DMS153 treated with DMSO at 0.1 percent for 48 hours (cell line): ENCODE measurements around the gene BANF1.
A peak's percentile ranks its signal among the peaks of the same experiment; 100 is the strongest.

Experiments used
- DNase-seq: peaks from one replicate; lab custom pipeline; 2025; ENCODE audit not compliant: unreplicated experiment; lab: John Stamatoyannopoulos, UW

The BANF1 gene, protein sequence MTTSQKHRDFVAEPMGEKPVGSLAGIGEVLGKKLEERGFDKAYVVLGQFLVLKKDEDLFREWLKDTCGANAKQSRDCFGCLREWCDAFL

DNA sequence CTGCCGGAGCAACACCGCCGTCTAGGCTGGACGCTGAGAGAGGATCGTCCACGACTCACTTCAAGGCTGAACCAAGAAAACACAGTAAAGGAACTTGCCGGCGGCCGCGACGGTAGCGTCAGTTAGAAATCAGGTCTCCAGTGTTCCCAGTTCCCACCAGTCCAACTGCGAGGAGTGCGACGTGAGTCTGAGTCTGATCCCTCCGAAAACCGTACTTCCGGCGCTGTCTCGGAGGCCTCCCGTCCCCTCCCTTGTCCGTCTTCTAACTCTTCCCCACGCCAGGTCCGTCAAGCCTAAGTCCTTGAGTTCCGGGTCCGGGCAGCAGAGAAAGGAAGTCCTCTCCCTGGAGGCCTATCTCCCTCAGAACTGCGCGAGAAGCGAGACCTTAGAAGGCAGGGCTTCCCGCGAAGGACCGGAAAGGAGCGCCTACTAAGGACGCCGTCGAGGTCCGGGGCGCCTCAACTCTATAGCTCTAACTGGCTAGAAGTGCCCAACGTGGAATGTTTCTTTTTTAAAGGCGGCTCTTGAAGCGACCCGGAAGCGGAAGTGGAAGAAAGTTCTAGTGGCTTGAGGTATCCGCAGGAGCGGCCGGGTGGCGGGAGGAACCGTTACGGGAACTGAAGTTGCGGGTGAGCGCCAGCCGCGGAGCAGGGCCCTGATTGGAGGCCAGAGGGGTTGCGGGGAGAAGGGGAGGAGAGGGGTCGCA lies at the start of gene BANF1, which contains the start of gene EIF1AD:
TSS of gene BANF1 (plus strand) at position 562 of the 706 bp plus-strand sequence. CDS start 748 bp downstream, outside the sequence.
TSS of gene EIF1AD (minus strand) at position 216 of the 706 bp plus-strand sequence. CDS start 1,768 bp downstream, outside the sequence.
- peak; percentile 99 for DNase-seq

DNA sequence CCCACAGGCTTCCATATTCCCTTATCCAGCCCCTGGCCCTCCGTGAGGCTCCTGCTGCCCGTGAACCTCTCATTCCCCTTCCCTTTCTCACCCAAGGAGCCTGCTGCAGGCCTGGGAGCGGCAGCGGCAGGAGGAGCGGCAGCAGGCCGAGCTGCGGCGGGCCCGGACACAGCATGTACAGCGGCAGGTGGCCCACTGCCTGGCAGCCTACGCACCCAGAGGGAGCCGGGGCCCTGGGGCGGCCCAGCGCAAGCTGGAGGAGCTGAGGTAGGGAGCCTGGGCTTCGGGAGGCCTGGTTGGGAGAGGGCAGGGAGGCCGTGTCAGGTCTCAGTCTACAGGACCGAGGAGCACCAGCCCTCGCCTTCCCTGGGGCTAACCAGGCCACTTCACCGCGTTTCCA lies 48.8 kb upstream of the BANF1 start:
- DNase-seq = no peak

DNA sequence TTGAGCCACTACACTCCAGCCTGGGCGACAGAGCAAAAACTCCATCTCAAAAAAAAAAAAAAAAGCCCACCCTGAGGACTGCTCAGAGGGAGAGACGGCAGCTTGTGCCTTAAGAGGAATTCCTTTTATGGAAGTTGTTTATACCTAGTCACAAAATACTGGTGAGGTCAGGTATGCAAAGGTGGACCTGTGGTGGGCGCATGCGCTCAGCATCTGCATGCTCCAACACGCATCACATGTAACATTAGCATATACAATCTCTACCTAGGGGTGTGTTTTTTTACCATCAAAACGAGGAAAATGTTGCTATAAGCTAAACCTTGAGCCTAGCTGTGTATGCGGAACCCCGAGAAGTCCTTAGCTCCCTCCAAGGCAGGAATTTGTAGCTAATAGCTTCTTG lies 47.5 kb upstream of the BANF1 start:
- no peak for DNase-seq

DNA sequence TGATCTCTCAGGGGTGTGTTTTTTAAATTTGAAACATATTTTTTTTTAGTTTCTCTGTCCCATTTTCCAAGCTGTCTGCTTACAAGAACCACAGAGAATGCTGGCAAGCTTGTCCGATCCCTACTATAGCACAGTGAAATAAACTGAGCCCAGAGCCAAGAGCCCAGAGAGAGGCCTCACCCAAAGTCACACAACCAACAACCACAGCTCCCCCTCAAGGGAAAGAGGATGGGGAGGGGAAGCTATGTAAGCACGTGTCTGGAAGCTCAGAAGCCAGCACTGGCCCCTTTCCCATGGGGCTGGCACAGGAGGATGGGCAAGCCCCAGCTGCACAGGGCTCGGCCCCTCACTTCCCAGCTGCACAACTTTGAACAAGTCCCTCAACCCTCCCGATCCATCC lies 44.0 kb upstream of the BANF1 start:
- no peak for DNase-seq

DNA sequence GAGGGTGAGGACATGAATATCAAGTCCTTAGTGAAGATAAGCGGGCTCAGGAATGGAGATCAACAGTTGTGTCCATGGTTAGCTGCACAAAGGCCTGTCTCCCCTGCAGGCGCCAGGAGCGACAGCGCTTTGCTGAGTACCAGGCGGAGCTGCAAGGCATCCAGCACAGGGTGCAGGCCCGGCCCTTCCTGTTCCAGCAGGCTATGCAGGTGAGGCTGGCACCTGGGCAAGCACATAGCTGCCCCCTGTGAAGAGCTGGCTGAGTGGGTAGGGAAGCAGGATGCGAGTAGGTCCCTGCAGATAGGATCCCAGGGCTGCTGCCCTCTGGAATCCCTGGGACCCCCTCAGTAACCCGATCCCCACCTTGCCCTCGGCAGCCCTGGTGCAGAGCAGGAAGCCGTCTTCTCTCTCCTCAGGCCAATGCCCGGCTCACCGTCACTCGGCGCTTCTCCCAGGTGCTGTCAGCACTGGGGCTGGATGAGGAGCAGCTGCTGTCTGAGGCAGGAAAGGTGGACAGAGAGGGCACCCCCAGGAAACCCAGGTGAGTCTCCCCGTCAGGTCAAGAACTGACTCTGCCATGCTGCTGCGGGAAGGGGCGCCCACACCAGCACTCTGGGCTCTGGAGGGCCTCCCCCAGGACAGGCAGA lies 43.4 kb upstream of the BANF1 start:
- DNase-seq = no peak

DNA sequence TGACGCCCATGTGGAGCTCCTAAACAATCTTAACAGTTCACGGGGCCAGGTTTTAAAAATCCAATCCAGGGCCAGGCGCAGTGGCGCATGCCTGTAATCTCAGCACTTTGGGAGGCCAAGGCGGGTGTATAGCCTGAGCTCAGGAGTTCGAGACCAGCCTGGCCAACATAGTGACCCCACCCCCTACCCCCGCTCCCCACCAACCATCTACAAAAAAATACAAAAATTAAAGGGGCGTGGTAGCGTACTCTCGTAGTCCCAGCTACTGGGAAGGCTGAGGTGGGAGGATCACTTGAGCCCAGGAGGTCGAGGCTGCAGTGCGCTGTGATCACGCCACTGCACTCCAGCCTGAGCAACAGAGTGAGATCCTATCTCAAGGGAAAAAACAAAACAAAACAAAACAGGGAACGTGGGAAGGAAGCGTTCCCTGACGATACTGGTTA lies 41.5 kb upstream of the BANF1 start:
- no peak for DNase-seq

DNA sequence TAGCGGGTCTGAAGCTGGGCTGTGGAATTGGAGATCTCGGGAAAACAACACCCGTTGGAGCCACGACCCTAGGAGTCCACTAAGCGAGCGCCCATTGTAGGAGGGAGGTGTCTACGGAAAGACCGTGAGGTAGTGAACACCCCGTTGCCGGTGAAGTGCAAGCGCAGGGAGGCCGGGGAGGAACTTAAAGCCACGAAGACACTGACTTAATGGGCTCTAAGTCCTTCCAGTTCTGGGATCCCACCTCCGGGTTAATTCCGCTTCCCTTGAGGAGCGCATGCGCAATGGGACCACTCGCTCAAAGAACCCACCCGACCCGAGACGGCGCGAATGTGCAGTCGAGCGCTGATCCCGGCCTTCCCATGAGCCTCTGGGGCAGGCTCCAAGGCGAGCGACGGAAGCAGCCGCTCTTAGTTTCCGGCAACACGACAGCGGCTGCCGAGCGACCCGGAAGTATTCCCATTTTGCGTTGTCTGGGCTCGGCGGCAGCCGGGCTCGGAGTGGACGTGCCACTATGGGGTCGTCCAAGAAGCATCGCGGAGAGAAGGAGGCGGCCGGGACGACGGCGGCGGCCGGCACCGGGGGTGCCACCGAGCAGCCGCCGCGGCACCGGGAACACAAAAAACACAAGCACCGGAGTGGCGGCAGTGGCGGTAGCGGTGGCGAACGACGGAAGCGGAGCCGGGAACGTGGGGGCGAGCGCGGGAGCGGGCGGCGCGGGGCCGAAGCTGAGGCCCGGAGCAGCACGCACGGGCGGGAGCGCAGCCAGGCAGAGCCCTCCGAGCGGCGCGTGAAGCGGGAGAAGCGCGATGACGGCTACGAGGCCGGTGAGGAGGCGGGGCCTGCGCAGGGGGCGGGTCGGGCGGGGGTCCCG lies 40.8 kb upstream of the BANF1 start, which contains the start of gene SART1:
TSS of gene SART1 (plus strand) at position 468 of the 874 bp plus-strand sequence. CDS start at position 515, 47 bp downstream.
- peak; percentile 93 for DNase-seq

DNA sequence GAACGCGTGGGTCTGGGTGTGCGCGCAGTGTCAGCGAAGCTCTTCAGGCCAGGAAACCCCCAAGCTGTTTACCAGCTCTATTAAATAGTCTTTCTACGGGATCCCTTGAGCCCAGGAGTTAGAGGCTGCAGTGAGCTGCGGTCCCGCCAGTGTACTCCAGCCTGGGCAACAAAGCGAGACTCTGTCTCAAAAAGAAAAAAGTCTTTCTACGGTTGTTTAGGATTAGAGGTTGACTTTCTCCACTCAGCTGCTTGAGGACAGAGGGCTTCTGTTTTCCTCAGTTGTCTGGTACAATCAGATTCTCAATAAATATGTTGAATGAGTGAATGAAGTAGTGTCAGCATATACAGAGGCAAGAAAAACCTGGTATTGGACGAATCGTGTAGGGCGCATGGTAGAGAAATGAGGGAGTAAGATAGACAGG lies 40.1 kb upstream of the BANF1 start:
- no peak for DNase-seq

DNA sequence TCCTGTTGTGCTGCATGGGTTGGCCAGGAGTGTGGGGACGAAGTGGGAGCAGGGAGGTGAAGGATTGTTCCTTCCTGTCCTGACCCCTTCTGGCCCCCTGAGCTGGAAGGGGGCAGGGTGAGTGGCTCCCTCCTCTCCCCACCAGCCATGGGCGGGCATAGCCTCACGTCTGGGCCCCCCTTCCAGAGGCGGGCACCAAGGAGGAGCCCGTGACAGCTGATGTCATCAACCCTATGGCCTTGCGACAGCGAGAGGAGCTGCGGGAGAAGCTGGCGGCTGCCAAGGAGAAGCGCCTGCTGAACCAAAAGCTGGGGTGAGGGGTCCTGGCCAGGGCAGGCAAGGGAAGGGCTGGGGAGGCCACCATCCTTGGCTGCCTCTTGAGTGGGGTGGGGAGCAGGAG lies 37.4 kb upstream of the BANF1 start:
- DNase-seq = no peak

DNA sequence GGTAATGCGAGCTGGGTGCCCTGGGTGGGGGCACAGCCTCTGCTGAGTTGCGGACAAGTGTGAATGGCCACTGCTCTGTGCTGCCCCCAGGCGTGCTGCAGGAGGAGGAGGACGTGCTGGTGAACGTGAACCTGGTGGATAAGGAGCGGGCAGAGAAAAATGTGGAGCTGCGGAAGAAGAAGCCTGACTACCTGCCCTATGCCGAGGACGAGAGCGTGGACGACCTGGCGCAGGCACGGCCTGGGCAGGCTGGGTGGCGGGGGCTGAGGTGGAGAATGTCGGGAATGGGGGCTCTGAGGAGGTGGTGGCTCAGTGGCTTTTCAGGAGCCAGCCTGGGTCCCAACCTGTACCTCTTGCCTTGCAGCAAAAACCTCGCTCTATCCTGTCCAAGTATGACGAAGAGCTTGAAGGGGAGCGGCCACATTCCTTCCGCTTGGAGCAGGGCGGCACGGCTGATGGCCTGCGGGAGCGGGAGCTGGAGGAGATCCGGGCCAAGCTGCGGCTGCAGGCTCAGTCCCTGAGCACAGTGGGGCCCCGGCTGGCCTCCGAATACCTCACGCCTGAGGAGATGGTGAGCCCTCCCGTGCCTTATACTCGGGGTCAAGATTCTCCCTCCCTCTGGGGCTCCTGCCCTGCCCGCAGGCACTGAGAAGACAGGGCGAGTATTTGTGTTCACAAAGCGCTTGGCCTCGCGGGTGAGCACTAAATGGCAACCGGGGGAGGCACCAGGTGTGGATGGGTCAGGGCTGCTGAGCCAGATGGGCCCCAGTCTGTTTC lies 36.1 kb upstream of the BANF1 start:
- no peak for DNase-seq

DNA sequence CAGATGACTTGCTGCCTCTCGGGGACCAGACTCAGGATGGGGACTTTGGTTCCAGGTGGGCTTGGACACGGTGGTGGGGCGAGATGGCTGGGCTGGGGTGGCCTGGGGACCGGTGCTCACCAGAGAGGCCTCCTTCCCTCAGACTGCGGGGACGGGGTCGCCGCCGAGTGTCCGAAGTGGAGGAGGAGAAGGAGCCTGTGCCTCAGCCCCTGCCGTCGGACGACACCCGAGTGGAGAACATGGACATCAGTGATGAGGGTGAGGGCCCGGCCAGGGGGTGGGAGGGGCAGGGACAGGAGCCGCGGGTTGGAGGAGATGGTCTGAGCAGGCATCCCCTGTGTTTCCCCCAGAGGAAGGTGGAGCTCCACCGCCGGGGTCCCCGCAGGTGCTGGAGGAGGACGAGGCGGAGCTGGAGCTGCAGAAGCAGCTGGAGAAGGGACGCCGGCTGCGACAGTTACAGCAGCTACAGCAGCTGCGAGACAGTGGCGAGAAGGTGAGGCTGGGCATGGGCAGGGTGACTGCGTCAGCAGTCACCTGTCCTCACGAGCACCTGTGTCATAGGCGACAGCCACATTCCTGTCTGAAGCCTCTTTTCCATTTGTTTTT lies 34.9 kb upstream of the BANF1 start:
- DNase-seq = no peak

DNA sequence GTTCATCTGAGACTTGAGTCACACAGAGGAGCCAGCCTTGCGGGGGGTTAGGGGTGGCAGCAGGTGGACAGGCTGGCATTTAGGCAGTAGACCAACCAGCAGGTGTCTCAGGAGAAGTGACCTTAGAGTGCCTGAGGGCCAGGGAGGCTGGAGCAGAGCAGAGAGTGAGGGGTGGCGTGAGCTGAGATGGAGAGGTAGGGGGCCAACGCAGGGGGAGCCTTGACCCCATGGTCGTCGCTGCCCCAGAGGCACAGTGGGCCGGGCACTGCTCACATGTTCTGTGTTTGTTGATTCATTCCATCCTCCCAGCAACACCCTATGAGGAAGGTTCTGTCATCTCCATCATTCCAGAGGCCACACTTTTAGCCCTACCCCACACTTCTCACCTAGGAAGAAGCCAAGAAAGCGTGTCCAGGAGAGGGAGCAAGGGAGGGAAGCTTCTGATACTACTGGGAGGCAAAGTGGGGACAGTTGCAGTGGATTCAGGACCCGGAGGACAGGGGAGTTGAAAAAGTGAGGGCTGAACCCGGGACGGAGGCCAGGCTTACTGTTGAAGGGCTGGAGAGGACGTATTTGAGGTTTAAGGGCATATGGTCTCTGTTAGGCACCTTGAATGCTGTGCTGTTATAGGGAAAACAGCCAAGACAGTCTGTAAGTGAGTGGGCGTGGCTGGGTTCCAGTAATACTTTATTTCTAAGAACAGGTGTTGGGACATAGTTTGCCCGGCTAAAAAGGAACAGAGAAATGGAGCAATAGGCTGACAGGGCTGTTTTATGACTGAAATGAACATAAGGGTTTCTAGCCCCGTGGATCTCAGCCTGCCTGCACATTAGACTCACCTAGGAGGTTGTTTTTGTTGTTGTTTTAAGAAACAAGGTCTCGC lies 33.5 kb upstream of the BANF1 start:
- DNase-seq = no peak

DNA sequence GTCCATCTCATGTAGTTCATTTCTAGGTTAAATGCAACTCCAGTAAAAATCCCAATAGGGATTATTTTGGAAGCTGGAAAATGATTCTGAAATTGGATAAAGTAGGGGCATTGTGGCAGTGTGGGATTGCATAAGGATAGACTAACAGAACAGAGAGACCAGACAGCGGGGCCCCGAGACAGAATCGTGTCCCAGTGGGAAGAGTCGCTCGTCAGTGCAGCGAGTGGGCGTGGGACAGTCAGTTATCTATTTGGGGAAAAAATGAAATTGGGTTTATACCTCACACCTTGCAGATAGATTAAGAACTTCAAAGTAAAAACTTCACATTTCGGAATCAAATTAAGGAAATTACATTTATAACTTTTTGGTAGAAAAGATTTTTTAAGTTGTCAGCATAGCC lies 30.2 kb upstream of the BANF1 start:
- DNase-seq = no peak

DNA sequence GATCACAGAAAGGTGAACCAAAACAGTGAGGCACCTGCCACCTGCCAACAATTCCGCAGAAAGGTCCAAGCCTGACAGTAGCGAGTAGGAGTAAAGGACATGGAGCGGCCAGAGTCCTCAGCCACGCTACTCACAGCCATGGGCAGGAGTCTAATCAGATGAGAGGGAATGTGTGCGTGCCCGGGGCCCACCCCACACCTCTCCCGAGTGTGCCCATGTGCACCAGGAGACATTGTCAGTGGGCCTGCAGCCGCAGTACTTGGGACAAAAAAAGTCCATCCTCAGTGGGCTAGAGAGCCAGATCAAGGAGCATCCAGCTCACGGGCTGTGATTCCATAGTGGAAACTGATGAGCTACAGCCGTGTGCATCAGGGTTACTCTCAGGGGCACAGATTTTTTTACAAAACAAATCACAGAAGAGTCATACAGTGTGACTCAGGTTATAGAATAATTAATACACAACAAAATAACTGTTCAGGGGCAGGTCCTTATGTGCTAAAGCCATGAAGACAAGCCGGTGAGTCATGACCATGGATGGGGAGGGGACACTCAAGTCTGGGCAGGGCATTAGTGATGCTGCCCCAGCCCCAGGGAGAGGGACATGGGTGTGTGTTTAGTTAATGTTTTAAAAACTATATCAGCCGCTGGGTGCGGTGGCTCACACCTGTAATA lies 28.7 kb upstream of the BANF1 start:
- no peak for DNase-seq

DNA sequence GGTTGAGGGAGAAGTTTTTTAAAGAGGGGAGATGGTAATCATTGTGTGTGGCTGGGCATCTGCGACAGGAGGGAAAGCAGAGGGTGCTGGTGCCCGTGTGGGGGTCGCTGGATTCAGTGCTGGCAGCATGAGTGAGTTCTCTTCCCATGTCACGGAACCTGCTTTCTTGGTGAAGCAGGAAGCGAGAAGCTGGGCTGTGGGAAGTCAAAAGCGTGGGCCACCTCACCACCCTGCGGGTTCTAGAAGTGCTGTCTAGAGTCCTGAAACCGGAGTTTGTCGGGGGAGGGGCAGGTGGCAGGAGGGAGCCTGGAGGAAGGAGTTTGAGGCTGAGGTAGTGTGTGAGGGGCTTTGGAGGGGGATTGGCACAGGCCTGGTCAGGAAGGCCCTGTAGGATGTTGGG lies 26.5 kb upstream of the BANF1 start:
- no peak for DNase-seq

DNA sequence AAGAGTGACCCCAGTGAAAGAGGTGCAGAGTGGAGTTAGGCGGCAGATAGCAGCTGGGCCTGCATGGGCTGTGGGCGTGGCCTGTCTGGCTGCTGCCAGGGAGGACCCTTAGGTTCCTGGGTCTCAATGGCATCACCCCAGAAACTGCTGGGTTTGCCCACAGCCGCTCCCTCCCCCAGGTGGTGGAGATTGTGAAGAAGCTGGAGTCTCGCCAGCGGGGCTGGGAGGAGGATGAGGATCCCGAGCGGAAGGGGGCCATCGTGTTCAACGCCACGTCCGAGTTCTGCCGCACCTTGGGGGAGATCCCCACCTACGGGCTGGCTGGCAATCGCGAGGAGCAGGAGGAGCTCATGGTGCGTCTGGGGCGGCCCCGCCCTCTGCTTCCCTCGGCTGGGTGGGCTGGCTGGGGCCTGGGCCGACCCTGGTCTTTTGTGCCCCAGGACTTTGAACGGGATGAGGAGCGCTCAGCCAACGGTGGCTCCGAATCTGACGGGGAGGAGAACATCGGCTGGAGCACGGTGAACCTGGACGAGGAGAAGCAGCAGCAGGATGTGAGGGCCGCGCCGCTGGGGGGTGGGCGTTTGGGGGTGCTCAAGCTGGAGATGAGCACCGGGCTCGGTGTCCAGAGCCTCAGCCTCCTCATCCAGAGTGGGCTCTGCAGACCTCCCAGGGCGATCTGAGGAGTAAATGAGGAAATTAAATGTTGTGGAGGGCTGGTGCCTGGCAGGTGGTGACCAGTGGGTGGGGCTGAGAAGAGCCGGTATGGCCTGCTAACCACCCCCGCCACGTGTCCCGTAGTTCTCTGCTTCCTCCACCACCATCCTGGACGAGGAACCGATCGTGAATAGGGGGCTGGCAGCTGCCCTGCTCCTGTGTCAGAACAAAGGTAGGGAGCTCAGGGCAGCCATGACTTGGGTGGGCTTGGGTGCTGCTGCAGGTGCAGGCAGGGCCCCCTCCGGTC lies 25.8 kb upstream of the BANF1 start:
- no peak for DNase-seq

DNA sequence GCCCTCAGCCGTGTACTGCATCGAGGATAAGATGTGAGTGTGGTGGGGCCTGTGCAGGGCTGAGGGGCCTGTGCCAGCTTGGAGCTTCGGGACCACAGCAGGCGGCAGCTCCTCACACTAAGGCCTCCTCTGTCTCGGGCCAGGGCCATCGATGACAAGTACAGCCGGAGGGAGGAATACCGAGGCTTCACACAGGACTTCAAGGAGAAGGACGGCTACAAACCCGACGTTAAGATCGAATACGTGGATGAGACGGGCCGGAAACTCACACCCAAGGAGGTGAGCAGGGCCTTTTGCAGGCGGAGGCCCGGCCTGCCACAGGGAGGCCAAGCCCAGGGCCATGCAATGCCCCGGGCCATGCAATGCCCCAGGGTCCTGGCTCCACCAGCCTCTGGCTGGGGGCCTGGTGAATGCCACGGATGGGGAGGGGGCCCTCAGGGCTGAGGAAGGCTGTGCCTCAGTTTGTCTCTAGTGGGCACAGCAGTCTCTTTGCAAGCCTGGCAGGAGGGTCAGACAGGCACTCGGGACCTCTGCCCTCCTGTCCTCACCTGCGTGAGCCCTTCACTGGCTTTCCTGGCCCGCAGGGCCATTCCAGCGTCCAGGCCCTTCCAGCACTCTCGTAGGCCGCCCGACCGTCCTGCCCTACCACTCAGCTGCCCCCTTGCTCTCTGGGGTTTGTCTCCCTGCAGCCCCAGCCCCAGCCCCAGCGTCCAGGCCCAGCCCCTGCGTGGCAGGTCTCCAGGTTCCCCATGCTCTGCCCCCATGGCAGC lies 24.5 kb upstream of the BANF1 start:
- no peak for DNase-seq
